Activated naive CD8-positive, alpha-beta T cell treated with anti-CD3 and anti-CD28 coated beads, Interleukin-2, amount 50 U/mL, for 16 hours (primary cell): ENCODE data around the gene PIK3CD.
"Not testable (repeated sequence)": the region's sequence is repeated elsewhere in the genome, so short reads cannot be mapped to it uniquely, and the experiment has no call there.

Experiments used
- DNase-seq: peaks from one replicate; pipeline ENCODE4 v3.0.0-alpha.2; 2020; ENCODE audit warnings: low read depth, low spot score

PIK3CD gene

DNA sequence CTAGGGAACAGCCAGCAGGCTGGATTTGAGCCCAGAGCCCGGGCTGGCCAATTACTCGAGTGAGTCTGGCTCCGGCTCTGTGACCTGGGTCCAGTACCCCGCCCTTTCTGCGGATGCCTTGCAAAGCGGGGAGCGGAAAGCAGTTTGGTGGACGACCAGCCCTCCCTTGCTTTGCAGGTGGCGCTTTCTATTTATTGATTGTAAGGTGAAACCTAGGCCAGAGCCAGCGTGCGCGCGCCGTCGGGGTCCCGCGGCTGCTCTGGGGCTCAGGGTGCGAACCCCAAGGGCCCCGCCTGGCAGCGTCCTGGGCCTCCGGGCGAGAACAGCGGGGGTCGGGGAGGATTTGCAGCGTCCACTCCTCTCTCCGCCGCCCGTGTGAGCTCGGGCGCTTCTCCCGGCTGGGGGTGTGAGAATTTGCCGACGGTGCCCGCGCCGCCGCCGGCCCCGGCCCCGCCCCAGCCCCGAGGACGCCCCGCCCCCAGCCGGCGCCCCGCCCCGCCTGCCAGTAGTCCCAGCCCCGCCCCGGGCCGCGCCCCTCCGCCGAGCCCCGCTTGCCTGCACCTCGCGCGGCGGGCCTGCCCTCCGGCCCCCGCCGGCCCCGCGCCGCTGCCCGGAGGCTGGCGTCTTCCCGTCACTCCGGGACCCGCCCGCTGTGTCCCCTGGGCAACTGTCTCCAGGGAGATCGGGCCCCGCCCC, 37.6 kb downstream of the PIK3CD start:
- peak; percentile 63 for DNase-seq

DNA sequence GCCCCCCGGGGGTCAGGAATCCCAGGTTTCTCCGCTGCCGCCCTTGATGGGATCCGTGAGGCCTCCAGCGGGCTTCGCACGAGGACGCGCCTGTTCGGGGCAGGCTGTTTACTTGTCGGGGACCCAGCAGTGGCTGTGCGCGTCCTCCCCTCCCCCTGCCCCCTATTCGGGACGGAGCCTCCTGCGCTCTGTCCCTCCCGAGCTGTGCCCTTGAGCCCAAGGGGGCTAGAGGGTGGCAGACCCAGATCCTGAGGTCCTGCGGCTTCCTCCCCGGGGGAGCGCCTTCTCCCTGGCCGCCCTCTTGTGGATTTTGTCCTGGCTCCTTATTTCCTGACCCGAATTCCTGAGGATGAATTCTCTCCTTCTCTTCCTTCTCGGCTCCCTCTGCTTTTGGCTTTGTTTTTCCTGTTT, 38.4 kb downstream of the PIK3CD start:
- no peak for DNase-seq

DNA sequence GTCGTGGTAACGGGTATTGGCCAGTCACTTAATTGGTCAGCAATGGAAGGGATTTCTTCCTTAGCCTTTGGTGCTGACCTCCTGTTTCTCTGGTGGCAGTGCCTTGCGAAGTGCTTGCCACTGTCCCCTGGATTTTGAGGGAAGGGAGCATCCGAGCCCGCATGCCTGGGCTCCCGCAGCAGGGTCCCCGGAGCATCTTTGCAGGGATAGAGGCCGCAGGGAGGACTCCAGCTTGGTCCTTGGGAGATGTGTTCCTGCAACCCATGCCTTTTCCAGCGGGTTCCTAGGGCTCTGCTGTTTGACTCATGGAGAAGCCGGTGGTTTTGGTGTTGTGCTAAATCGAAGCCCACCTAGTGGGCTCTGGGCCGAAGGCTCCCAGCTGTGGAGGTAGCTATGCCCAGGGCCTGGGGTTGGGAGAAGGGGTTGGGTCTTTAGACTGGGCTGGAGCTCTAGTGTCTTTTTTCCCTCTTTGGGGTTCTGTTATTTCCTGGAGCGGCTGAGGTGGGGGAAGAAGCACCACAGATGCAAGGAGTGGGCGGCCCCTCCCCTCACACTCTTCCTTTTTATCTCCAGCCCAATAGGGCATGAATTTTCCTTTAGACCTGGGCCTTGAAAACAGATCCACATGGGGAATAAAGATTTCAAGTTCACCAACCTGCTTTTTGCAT, 39.0 kb downstream of the PIK3CD start:
- no peak for DNase-seq

DNA sequence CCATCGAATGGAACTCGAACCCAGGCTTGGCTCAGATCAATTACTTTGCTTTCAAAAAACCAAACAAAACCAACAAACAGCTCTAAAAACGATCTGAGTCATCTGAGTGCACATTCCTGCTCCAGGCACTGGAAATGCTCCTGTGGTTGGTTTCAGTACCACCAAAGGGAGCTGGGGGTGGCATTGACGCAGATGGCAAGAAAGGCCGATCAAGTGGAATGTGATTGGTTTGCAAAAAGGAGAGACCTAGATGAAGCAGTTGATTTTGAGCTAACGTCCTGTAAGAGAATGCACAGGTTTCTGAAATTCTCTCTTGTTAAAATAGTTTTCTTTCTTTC, 39.5 kb downstream of the PIK3CD start:
- no peak for DNase-seq

DNA sequence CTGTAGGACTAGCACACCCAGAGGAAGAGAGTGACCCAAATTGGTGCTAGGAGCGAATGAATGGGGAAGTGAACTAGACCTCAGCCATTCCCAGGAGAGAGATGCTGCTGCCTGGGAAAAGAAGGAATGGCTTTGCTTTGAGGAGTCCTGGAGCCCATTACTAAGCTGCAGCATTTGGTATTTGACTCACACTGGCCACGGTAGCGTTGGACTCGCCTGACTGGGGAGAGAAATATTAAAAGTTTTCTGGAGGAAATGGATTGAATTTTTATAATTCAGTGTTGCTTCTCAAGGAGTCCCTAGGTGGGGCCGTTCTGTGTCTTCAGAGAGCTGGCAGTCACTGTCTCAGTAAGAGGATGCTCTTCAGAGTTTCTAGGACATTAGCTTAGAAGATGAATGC, 40.2 kb downstream of the PIK3CD start:
- DNase-seq: no peak

DNA sequence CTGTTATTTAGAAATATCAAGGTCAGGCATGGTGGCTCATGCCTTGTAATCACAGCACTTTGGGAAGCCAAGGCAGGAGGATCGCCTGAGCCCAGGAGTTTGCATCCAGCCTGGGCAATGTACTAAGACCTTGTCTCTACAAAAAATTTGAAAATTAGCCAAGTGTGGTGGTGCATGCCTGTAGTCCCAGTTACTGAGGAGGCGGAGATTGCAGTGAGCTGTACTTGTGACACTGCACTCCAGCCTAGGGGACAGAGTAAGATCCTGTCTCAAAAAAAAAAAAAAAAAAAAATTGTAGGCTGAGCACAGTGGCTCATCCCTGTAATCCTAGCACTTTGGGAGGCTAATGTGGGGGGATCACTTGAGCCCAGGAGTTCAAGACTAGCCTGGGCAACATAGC, 45.3 kb downstream of the PIK3CD start:
- no peak for DNase-seq

DNA sequence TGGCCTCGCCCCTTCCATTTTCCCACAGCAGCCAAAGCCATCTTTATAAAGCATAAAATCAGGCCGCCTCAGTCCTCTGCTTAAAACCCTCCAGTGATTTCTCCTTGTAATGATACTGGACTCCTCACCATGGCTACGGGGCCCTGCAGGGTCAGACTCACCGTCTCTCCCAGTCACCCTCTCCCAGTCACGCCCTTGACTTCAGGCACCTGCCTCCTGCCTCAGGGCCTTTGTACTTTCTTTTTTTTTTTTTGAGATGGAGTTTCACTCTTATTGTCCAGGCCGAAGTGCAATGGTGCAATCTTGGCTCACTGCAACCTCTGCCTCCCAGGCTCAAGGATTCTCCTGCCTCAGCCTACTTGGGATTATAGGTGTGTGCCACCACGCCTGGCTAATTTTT, 47.8 kb downstream of the PIK3CD start:
- DNase-seq: no peak

DNA sequence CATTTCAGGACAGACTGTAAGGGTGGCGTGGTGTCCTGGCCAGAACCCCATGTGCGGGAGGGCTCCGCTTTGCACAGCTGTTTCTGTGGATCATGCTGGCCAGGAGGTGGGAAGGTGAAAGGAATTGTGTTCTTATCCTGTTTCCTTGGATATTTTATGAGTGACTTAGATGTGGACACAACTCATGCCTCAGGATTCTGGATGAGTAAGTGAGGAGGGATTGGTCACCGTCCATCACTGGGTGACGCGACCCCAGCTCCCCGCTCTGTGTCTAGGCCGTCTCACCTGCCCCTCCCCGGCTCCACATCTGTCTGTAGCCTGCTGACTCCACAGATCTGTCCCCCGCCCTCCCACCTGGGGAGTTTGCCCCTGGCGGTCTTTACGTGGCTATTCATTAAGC, 48.8 kb downstream of the PIK3CD start:
- no peak for DNase-seq

DNA sequence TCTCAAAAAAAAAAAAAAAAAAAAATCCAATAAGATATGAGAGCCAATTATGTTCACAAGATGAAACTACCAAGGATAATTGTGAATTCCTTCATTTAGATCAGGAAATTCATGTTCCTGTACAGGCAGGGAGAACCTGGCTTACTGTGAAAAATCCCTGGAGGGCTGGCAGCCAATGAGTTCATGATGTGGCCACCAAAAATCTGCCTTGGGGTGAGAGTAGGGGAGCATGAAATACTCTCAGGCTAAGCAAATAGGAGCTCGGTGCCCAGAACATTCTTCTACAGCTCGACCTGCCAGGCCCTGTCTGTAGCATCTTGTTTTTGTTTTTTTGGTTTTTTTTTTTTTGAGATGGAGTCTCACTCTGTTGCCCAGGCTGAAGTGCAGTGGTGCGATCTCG, 50.1 kb downstream of the PIK3CD start:
- no peak for DNase-seq

DNA sequence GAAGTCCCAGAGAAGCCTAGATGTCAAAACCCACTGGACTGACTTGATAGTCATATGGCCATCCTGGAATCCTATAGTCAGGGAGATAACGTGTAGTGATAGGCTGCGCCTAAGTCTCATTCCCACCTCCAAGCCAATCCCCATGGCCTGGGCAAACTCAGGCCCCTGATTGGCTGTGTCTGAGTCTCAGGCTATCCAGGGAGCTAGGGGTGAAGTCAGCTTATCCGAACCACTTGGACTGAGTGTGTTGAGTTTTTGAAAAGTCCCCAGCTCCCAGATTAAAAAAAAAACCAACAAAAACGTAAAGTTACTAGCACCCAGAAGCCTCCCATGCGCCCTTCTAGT, 51.6 kb downstream of the PIK3CD start:
- no peak for DNase-seq

DNA sequence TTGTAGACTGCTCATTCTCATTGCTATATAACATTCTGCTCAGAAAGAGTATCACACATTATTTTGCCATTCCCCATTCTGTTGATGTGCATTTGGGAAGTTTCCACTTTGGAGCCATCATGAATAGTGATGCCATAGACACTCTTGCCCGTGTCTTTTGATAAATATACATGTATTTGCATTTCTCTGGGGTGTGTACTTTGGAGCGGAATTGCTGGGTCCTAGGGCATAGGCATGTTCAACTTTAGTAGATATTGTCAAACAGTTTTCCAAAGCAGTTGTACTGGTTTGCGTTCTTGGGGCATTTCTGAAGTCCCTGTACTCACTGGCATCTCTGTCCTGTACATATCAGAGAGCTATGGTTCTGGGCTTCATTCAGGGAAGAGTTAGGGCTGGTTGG, 52.1 kb downstream of the PIK3CD start:
- no peak for DNase-seq

DNA sequence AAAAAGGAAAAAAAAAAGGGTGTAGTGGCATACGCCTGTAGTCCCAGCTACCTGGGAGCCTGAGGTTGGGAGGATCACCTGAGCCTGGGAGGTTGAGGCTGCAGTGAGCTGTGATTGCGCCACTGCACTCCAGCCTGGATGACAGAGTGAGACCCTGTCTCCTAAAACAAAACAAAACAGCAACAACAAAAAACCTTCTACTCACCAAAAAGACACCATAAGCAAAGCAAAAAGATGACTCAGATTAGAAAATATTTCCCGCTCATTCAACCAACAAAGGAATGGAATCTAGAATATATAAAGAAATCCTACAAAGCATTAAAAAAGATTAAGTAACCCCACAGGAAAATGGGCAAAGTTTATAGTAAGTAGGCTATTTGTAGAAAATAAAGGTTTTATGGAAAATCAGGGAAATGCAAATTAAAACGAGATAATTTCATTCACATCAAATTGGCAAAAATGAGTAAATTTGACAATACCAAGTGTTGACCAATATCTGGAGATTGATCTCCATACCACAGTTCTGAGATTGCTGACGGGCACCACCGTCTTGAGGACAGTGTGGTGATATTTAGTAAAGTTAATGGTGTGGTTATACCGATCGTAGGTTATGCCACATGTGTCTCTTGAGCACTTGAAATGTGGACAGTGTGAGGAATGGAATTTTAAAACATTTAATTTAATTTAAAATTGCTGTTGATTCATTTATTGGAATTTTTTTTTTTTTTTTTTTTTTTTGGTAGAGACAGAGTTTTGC, 54.0 kb downstream of the PIK3CD start:
- no peak for DNase-seq

DNA sequence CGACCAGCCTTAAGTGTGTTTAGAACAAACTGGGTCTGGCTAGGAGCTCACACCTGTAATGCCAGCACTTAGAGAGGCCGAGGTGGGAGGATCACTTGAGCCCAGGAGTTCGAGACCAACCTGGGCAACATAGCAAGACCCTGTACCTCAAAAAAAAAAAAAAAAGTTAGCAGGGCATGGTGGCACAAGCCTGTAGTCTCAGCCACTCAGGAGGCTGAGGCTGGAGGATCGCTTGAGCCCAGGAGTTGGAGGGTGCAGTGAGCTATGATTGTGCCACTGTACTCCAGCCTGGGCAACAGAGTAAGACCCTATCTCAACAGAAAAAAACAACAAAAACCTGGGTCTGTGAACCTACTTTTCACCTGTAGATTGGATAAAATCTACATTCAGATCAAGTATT, 54.6 kb downstream of the PIK3CD start:
- DNase-seq: no peak

DNA sequence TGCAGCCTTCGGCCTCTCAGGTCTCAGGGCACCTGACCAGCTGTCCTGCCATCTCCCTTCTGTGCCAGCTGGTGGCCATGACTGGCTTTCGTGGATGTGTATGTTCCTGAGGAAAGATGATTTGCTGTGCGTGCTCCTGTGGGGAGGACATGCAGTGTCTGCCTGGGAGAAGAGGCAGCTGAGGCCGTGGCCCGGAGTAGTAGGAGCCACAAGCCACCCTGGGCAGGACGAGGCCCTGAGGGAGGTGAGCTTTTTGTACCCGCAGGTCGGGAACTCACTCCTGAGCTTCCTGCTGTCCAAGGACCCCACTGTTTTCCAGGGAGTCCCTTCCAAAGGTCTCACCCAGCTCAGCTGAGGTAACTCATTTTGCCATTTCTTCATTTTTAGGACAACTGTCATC, 58.5 kb downstream of the PIK3CD start:
- DNase-seq: no peak

DNA sequence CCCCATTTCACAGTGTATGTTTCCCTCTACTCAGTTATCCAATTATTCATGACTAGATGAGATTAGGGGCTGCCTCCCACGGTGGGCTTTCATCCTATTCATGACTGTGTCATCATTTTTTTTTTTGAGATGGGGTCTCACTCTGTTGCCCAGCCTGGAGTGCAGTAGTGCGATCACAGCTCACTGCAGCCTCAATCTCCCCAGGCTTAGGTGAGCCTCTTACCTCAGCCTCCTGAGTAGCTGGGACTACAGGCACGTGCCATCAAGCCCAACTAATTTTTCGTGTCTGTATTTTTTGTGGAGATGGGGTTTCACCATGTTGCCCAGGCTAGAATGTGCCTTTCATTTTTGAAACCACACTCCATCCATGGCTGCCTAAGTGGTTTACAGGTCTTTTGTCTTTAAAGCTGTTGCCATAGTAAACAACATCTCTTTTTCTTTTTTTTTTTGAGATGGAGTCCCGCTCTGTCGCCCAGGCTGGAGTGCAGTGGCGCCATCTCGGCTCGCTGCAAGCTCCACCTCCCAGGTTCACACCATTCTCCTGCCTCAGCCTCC, 60.0 kb downstream of the PIK3CD start:
- DNase-seq: no peak

DNA sequence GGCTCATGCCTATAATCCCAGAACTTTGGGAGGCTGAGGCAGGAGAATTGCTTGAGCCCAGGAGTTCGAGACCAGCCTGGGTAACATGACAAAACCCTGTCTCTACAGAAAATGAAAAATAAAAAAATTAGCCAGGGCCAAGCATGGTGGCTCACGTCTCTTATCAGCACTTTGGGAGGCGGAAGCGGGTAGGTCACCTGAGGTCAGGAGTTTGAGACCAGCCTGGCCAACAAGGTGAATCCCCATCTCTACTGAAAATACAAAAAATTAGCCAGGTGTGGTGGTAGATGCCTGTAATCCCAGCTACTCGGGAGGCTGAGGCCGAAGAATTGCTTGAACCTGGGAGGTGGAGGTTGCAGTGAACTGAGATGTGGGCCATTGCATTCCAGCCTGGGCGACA, 61.2 kb downstream of the PIK3CD start:
- DNase-seq: not testable (repeated sequence)

DNA sequence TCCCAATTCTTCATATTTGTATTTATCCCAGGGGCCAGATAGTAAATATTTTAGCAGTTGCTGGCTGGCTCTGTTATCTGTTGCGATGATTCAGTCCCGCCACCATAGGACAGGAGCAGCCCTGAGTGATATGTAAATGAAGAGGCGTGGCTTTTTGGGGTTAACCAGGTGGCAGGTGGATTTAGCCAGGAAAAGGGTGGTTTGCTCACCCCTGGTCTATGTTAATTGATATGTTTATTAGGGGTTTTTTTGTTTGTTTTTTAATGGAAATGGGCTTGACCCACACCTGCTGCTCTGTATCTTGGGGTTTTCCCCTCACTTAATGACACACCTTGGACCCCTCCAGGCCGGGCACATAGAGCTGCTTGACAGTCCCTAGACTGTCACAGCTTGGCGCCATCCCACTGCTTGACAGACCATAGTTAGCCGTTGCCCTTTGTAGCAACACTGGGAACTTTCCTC, 62.8 kb downstream of the PIK3CD start:
- DNase-seq: no peak

DNA sequence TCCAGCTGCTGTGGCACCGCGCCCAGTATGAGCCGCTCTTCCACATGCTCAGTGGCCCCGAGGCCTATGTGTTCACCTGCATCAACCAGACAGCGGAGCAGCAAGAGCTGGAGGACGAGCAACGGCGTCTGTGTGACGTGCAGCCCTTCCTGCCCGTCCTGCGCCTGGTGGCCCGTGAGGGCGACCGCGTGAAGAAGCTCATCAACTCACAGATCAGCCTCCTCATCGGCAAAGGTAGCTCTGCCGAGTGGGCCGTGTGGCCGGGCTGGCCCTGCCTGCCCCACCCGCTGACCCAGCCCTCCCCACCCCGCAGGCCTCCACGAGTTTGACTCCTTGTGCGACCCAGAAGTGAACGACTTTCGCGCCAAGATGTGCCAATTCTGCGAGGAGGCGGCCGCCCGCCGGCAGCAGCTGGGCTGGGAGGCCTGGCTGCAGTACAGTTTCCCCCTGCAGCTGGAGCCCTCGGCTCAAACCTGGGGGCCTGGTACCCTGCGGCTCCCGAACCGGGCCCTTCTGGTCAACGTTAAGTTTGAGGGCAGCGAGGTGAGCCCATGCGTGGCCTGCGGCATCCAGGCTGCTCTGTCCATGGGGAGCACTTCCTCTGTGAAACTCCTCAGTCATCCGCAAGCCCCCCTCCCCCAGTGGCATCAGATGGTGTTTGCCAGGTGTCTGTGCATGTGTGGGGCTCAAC, 64.2 kb downstream of the PIK3CD start:
- no peak for DNase-seq

DNA sequence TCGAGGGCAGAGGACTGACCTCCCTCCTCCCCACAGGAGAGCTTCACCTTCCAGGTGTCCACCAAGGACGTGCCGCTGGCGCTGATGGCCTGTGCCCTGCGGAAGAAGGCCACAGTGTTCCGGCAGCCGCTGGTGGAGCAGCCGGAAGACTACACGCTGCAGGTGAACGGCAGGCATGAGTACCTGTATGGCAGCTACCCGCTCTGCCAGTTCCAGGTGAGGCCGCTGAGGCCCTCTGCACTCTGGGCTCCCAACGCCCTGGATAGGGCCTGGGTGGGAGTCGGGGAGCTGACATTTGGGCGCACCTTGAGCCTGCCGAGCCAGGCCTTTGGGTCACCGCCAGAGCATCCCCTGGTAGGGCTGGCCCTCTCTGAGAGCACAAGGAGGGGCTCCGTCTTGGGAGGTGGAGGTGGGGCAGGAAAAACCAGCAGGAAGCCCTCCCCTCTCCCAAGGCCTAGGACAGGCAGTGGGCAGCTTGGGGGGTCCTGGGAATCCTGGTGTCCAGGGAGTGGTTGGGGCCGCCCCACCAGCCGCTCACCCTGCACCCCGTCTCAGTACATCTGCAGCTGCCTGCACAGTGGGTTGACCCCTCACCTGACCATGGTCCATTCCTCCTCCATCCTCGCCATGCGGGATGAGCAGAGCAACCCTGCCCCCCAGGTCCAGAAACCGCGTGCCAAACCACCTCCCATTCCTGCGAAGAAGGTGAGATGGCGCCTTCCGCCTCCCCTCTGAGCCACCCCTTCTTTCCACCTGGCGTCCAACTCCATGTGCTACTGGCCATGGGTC, 65.1 kb downstream of the PIK3CD start:
- DNase-seq: no peak

DNA sequence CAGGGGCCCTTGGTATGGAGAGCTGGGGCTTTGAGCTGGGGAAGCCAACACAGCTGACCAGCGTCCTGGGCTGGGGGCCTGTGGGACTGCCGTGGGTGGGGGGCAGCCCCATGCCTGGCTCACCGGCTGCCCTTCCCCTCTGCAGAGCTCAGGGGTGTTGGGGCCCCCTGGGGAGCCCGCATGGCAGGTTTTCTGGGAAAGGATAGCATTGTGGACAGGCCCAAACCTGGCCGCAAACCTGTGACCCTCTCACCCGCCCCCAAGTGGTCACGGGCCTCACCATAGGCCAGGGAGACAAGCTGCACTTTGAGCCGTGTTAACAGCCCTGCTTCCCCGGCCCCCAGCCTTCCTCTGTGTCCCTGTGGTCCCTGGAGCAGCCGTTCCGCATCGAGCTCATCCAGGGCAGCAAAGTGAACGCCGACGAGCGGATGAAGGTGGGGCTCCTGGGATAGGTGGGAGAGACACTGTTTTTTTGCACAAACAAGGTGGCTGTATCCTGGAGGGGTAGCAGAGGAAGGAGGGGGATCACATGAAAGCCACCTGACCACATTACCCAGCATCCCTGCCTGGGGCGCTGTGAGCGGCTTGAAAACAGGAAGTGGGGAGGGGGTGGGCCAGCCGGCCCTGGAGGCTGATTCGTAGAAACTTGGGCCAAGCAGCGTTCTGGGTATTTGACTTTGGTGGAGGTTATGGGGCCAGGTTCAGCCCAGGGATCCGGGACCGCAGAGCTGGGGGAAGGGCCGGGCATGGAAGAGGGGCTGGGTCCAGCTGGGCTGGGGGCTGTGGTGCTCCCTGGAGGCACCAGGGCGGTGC, 65.9 kb downstream of the PIK3CD start:
- DNase-seq: peak; percentile 68
